ENCODE measurements around the gene RFX2.
"Not testable (repeated sequence)": the region's sequence is repeated elsewhere in the genome, so short reads cannot be mapped to it uniquely, and the experiment has no call there.

RFX2 gene

DNA sequence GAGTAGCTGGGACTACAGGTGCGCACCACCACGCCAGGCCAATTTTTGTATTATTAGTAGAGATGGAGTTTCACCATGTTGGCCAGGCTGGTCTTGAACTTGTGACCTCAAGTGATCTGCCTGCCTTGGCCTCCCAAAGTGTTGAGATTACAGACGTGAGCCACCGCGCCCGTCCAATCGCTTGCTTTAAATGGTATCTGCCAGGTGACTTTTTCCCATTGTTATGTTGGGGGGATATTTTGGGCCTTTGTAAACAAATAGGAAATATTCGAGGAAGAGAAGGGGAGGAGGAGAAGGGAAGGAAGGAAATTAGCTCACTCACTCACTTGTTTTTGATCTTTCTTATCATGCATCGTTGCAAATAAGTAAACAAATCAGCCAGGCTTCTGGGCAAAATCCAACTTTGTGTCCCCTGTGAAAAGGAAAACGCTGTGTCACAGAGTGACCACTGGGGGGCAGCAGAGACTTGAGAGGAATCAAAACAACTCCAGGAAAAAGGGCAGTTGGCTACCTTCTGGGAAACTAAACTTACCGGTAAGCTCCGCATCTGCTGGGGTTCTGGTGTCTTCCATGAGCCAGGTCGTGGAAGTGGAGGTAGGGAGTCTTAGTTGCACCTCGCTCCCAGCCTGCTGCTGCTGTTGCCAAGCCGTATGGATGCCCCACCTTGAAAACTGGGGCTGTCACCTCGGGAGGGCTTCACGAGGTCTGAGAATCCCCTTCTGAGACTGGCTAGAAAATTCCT, 123.1 kb downstream of the RFX2 start:
- DNase-seq = peak; percentile 75

DNA sequence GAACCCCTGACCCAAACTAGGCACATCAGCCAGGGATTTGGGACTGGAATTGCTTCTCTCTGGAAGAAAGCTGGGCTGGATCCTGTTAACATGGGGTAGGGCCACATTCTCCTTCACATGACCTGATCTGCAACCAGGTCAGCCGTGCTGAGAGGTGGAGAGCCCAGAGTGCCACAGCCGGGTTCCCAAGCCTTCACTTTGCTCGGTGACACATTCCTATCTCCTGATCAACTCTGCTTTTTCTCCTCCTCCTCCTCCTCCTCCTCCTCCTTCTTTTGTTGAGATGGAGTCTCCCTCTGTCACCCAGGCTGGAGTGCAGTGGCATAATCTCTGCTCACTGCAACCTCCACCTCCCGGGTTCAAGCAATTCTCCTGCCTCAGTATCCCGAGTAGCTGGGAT, 124.5 kb downstream of the RFX2 start:
- not testable (repeated sequence) for DNase-seq

DNA sequence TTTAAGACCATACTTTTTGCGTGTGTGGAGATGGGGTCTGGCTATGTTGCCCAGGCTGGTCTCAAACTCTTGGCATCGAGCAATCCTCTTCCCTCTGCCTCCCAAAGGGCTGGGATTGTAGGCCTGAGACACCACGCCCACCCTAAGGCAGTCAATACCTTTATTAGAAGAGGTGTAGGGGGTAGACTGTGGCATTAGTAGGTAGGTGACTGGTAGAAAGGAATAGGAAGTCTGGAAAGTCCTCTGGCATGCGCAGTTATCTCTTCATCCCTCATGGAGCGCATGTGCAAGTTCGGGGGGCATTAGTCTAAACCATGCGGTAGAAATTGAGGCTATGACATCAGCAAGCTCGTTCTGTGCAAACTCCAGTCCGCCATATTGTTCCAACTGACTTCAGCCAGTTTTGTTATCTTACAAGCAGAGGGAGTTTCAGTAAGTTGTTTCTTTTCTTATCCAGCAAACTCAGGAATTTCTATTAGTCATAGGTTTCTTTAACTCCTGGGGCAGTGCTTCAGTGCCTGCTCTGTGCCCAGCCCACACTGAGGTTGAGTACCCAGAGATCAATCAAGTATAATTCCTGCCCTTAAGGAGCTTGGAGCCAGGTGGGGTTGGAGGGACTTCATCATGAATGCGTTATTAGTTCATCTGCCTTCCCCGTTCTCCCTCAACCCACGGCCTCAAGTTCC, 125.1 kb downstream of the RFX2 start:
- DNase-seq = peak; percentile 96

DNA sequence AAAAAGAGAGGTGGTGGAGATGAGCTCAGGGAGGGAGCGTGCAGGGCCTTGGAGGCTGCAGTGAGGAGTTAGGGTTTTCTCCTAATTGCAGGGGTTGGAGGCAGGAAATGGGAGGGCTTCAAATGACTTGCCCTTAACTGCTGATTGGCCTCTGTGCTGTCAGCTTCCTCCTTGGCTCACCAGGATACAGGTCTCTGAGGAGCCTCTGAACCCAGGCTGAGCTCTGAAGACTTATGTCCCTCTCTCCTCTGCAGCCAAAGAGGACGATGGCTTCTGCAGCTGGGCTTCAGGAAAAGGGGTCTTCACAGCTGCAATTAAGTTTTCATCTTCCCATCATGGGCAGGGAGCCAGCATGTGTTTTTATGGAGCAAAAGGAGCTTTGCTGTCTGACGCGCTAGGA, 125.7 kb downstream of the RFX2 start:
- no peak for DNase-seq

DNA sequence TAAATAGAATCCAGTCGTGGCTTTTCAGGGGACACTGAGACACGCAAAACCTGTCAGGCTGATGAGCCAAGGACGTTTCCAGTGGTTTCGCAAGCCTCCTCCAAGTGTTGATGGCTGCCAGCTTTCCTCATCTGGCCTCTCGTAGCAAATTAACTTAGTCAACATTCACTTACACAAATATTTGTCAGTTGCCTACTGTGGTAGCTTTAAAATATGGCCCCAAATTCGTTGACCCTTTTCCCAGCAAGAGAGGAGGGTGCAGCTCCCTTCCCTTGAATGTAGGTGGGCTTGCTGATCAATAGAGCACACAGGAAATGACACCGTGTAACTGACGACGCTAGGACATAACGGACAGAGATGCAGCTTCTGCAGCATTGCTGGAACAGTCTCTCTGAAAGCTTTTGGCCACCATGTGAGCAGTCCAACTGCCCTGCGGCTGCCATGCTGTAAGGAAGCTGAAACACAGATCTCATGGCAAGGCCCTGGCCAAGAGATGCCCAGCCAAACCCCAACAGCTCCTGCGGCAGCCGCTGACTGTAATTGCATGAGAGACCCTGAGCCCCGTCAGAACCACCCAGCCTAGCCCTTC, 126.8 kb downstream of the RFX2 start:
- DNase-seq = no peak

DNA sequence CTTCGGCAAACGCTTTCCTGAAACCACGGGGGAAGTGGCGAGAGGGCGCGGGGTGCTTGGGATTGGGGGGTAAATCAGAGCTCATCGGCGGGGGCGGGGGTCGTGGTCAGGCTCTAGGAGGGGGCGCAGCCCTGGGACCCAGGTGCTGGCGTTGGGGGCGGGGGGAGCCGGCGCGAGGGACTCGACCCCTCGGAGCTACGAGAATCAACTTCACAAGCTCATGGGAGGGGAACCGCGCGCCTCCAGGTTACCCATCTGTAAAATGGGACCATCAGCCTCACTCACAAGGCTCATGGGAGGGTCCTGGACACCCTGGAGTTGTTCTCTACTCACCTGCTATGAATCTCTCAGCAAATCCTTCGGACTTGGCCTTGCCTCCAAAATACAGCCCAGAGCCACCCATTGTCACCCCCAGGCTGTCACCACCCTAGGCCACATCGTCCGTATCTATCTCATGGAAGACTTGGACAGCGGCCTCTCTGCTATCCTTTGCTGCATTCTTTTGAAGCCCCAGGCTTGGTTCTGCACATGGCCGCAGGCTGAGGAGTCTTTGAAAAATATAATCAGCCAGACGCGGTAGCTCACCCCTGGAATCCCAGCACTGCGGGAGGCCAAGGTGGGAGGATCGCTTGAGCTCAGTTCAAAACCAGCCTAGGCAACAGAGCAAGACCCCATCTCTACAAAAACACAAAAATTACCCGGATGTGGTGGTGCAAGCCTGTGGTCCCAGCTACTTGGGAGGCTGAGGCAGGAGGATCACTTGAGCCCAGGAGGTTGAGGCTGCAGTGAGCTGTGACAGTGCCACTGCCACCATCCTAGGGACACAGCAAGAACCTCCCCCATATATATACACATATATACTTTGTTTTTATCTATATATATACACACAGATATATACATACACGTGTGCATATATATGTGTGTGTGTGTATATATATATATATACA, 131.4 kb downstream of the RFX2 start:
- DNase-seq = no peak

DNA sequence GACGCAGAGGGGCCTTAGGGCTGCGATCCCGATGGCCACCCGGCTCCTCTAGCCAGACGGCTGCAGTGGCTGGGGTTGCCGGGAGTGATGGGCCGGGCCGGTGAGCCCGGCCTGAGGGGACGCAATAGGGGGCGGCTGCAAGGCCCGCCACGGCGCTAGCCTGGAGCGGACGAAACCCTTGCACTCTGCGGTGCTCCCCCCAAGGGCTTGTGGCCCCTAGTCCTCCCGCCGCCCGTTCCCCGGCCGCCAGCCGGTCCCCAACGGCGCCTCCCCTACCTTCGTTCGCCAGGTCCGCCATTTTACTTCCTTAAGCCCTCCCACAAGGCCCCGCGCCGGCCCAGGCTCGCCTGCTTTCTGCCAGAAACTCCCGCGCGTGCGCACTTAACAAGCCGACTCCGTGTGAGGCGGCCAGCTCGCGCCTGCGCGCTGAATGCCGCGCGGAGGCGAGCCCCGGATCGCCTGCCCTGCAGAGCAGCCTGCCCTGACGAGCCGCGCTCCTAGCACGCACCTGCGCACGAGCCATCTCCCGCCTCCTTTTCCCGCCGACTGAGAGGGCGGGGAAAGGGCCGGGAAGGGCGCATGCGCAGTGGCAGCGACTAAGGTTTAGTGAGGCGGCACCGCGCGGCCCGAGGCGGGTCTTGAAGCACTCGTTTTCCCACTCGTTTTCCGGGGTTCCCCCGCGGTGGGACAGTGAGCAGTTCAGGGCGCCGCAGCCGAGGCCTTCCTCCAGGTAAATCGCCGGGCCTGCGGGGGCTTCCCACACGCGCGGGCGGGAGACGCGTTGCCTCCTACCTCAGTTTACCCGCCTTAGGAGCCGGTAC, 132.3 kb downstream of the RFX2 start, which contains the start of gene RANBP3:
TSS of gene RANBP3 (minus strand) at position 356 of the 821 bp plus-strand sequence. CDS start at position 298, 58 bp downstream.
- DNase-seq = peak; percentile 97

DNA sequence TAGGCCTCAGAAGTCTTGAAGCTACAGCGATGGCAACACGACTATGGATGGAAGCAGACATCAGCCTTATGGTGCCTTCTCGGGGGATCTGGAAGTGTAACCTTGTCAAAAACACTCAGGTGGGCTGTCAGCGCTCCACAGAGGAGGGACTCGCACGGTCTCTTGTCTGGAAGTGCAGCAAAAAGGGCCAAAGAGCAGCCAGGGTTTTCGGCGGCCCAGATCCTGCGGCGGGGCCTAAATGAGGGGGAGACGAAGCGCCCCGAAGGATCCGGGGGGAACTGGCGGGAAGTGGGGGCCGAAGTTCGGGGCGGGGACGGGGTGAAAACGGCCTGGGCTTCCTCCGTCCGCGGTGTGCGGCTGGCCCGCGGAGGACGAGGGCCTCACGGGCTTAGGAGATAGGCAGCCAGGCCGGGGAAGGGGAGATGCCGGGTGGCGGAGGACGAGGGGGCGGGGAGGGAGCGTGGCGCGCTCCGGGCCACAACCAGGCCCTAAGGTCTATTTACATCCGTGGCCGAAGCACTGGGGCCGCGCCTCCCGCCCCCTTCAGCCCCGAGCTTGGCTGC, 133.0 kb downstream of the RFX2 start:
- DNase-seq = no peak

DNA sequence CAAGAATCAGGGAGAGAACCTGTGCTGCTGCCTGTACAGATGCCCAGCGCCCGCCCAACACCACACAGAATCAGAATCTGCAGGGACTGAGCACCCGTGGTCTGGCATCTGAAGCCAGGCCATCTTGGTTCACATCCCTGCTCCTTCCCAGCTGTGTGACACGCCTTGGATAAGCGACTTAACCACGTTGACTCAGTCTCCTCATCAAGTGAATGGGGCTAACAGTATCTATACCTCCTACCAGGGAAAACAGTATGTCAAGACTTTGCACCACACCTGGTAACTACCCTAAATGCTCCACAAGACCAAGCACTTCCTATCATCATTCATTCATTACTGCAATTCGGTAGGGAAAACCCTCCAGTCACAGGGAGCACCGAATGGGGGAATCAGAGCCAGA, 133.5 kb downstream of the RFX2 start:
- no peak for DNase-seq

DNA sequence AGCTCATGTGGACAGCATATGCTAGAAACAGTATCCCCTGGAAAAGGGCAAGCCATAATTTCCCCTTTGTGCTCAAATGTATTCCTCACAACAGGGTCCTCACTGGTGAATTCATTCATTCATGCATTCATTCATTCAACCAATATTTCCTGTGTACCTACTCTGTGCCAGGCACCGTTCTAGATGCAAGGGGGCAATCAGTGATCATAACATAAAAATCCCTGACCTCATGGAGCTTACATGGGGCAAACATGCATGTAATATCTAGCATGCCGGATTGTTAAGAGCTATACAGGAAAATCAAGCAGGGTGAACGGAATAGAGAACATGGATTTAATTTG, 134.9 kb downstream of the RFX2 start:
- DNase-seq = no peak

DNA sequence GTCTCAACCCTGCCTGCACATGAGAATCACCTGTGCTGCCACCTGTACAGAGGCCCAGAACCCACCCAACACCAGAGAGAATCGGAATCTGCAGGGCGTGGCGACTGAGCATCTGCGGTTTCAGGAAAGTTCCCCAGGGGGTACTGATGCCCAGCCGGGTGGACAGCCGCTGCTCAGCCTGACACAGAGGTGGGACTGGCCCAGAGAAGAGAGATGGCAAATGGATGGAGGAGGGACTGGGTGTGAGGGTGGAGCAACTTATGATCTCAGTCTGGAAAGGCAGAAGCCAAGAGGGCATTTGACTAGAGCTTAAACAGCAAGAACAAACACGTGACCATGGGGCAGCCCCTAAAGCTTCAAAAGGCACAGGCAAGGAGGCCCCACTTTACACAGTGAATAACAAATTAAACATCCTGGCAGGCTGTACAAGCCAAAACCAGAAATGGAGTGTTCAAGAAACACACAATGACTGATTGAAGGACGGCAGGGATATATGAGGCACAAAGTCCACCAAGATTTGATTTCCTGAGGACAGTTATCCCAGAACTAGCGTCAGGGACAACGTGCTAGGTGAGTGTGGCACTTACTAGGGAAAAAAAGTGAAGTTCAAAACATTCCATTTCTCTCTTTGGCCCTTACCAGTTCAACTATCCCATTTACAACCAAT, 135.4 kb downstream of the RFX2 start:
- DNase-seq = no peak

DNA sequence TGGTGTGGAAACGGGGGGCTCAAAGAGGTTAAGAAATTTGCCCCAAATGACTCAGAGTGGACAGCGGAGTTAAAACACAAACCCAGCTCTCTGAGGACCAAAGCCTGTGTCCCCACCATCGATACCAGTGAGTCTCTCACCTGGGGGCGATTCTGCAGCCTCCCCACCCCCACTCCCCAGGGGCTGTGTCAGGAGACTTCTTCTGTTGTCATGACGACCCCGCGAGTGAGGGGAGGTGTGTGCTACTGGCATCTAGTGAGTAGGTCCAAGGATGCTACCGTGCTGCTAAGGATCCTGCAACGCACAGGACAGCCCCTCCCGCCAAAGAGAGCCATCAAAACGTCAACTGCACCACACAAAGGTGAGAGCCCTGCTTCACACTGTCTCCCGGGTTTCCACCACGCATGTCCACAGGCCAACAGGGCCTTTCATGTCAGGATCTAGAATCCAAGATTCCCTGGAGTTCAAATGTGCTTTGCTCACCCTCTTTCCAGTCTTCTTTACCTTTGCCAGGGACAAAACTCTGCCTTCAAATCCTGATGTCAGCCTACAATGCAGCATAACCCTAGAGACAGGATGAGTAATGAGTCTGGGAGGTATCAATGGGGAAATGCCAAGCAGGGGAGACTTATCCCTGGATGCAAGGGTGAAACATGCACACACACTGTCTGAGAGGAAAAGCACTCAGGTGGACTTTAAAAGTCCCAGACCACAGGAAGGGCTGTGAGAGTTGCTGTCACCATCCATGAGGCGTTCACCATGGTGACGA, 136.2 kb downstream of the RFX2 start:
- DNase-seq = no peak

DNA sequence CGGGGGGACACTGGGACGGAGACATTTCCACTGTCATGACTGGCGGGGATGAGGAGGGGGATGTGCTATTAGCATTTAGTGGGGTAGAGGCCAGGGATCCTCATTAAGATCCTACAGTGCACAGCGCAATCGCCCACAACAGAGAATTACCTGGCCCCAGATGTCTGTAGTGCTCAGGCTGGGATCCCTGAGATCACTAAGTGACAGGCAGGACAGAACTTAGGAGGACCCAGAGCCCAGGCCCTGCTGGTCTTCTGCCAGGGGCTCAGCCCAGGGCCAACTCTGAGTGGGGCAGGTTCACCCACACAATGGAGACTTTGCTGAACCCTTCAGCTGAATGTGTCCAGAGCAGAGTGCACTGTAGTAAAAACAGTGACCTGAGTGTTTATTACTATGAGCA, 136.9 kb downstream of the RFX2 start:
- DNase-seq = no peak

DNA sequence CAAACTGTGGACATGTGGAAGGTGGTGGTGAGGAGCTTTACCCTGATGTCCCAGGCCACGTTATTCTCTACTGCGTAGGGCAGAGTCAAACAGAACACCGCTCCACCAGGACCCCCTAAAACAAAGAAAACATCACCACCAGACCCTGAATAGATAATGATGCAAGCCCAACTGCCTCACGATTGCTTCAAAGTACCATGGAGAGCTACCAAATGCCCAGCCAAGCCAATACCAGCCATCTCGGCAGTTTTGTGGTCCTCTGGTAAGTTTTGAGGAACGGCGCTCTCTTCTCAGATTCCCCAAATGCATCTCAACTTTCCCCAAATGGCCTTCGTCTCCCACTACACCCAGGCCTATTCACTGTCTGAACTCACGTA, 138.0 kb downstream of the RFX2 start:
- DNase-seq = no peak

DNA sequence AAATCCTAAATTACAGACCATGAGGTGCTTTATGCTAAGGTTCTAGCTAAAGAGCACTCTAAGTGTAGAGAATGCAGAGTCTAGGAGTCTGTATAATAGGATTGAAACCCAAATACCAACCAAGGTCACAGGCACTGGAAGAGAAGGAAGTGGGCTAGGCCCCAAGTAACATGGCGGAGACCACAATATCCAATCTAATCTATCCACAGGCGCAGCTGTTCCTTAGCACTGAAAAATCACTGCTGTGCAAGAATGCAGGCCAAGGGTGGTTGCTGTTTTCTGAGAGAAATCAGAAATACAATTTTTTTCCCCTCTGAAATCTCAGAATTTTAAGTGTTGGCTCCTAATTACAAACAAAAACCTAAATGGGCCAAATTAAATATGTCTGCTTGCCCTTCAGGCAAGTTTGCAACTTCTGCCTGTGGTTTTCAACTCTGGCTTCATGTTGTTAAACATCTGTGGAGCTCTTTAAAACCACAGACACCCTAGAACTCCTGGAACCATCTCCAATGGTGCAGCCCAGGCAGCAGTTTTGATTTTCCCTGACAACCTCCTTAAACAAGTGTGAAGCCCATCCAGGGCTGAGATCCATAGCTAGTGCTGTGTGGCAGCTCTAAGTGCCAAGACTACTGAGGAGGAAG, 138.5 kb downstream of the RFX2 start:
- no peak for DNase-seq

DNA sequence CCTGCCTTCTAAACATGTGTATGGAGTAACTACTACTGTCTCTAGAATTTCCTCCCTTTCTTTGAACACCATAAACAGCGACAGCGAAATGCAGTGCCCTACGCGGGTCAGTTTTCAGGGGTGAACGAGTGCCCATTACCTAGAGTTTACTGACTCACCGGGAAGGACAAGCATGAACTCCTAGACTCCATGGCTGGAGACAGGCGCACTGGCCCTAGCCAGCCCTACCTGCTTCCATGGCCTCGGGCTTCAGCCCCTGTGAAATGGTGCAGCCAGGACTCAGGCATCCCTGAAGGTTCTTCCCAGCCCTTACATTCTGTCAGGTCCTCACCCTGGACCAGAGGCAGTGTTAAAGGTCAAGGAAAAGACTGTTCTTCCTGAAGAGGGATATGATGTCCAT, 140.8 kb downstream of the RFX2 start:
- no peak for DNase-seq

DNA sequence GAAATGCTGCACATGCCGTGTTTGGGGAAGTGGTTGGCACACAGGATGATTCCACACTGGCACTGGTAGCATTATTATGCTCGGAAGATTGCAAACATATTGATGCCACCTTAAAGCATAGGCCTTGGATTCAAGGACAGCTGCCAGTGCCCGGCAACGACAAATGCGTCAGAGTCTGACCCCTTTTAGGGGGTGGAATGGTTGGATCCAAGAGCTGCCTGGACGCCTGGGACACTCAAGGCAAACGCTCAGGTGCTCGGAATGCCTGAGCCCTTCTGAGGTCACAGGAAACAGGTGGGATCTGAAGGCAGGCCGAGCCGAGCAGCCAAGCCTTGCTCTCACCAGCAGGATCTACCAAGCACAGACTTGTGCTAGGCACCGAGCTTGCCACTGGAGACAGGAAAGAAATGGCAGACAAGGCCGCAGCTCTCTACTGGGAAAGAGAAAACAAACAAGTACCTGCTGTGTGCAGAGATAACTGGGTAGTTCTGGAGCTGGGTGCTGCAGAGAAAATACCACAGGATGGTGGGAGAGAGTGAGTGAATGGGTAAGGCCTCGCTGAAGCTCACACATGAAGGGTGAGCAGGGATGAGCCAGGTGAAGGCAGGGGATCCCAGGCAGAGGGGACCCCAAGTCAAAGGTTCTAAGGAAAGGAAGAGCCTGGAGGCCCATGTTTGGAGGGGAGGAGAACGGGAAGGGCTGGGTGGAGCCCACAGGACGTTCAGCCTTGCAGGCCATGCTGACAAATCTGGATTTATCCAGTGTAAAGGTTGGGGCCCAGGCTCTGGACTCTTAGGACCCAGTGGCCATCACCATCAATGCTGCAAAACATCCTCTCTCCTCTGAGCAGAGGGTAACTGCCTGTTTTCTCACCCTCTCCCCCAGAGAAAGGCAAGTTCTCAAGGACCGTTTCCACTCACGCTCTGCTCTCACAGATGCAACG, 141.6 kb downstream of the RFX2 start:
- DNase-seq = no peak

DNA sequence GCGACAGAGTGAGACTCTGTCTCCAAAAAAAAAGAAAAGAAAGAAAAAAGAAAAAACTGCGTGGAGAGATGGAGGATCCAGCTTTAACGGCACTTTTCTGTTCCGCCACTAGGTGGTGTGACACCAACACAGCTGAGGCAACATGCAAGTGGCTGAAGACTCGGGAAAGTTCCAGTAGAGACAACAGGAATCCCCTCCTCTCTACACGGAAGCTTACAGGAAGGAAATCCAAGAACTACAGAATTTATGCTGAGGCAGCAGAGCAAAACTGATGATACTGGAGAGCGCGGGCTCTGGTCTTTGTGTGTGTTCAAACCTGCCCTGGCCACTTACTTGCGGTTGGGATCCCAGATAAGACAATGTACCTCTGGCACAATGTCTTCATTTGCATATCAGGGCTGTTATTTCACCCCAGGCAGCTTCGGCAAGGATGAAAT, 142.3 kb downstream of the RFX2 start:
- peak; percentile 79 for DNase-seq

DNA sequence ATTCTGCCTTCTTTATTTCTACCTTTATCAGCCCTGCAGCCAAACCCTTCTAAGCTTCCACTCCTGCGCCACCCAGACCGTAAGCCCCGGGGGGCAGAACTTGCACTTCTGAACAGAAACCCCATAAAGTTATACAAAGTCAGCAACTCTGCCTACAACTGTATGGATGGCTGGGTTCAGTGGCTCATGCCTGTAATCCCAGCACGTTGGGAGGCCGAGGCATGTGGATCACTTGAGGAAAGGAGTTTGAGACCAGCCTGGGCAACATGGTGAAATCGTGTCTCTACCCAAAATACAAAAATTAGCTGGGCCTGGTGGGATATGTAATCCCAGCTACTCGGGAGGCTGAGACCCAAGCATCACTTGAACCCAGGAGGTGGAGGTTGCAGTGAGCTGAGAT, 142.7 kb downstream of the RFX2 start:
- DNase-seq = no peak
